Uterus (tissue), 2 donors: ENCODE data around the gene TOR1AIP2.
"Not testable (repeated sequence)": the region's sequence is repeated elsewhere in the genome, so short reads cannot be mapped to it uniquely, and the experiment has no call there.

ENCODE experiments used
- POLR2A ChIP-seq, 2 donors: fragments of 450-650 bp; IDR thresholded peaks; one replicate each; pipeline ENCODE4 v1.6.1; 2016; ENCODE audit warnings: antibody characterized with exemption in 2 of 2, mild to moderate bottlenecking in 1 of 2, moderate library complexity in 1 of 2
- TF ChIP-seq, protein P1 (sequence below), 4 experiments: fragments of 200-600 bp in 2 of 4; fragments of 450-650 bp in 2 of 4; sonication (generic) in 2 of 4; IDR thresholded peaks; one replicate each; pipeline ENCODE4 v1.5.1; 2016 to 2019; ENCODE audit warnings: antibody characterized with exemption in 4 of 4, mild to moderate bottlenecking in 2 of 4, moderate library complexity in 1 of 4

DNA sequence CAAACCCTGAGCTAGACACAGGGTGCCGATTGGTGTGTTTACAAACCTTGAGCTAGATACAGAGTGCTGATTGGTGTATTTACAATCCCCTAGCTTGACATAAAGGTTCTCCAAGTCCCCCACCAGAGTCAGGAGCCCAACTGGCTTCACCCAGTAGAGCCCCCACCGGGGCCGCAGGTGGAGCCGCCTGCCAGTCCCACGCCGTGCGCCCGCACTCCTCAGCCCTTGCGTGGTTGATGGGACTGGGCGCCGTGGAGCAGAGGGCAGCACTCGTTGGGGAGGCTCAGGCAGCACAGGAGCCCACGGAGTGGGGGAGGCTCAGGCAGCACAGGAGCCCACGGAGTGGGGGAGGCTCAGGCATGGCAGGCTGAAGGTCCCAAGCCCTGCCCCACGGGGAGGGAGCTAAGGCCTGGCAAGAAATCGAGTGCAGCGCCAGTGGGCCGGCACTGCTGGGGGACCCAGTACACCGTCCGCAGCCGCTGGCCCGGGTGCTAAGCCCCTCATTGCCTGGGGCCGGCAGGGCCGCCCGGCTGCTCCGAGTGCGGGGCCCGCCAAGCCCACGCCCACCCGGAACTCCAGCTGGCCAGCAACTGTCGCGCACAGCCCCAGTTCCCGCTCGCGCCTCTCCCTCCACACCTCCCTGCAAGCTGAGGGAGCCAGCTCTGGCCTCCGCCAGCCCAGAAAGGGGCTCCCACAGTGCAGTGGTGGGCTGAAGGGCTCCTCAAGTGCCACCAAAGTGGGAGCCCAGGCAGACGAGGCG lies 40.7 kb downstream of the TOR1AIP2 start:
- not testable (repeated sequence) for TF ChIP-seq POLR2A (IDR thresholded peaks at IDR 0.05)
- TF ChIP-seq, protein P1, sequence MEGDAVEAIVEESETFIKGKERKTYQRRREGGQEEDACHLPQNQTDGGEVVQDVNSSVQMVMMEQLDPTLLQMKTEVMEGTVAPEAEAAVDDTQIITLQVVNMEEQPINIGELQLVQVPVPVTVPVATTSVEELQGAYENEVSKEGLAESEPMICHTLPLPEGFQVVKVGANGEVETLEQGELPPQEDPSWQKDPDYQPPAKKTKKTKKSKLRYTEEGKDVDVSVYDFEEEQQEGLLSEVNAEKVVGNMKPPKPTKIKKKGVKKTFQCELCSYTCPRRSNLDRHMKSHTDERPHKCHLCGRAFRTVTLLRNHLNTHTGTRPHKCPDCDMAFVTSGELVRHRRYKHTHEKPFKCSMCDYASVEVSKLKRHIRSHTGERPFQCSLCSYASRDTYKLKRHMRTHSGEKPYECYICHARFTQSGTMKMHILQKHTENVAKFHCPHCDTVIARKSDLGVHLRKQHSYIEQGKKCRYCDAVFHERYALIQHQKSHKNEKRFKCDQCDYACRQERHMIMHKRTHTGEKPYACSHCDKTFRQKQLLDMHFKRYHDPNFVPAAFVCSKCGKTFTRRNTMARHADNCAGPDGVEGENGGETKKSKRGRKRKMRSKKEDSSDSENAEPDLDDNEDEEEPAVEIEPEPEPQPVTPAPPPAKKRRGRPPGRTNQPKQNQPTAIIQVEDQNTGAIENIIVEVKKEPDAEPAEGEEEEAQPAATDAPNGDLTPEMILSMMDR (IDR thresholded peaks at IDR 0.05): not testable (repeated sequence)
